ENCODE measurements around the gene DTX3. TPM values are rescaled to one million over a fixed set of nuclear protein-coding genes. Genes with fewer than 3 reads are reported as not detected.
"Not testable (repeated sequence)": the region's sequence is repeated elsewhere in the genome, so short reads cannot be mapped to it uniquely, and the experiment has no call there.

DTX3 gene
- total RNA-seq, 1 donor from 2014 or later: 18.3 TPM

DNA sequence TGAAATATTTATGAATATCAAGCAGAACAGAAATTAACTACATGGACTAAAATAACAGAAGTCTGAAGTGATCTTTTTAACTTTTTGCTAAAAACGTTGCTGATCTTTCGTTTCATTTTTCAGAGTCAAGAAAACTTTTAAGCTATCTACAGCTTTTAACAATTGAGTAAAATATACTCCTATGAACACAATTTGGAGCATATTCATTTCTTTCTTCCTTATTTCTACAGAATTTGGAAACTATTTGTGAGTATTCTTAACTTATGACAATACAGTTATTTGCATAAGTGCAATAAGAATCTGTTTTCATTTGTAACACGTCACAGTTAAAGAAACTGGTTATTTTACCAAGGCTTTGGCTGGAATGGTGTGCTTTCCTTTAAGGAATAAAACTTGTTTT lies 49.4 kb downstream of the DTX3 start:
- H3K36me3 ChIP-seq (ENCODE audit: insufficient read depth, low read length): no peaks in the 10 kb centered on the region
- Mint-ChIP-seq H3K9me3 (ENCODE audit: unreplicated experiment) (peaks cover 20% of the 10 kb centered on the region), H3K4me3 (ENCODE audit: unreplicated experiment) (no peak overlapping the region), H3K4me1 (ENCODE audit: low read depth, unreplicated experiment) (no peaks in the 10 kb centered on the region), H3K36me3 (ENCODE audit: low read depth, unreplicated experiment) (no peaks in the 10 kb centered on the region), H3K27me3 (ENCODE audit: low read depth, unreplicated experiment) (peaks cover 15% of the 10 kb centered on the region), H3K27ac (ENCODE audit: unreplicated experiment) (no peak overlapping the region)
- FAIRE-seq (no peak), DNase-seq (ENCODE audit: low read depth) (no peak)
- H3K27me3 ChIP-seq (ENCODE audit: insufficient read depth, low read length): no peaks in the 10 kb centered on the region
- H2AFZ ChIP-seq (ENCODE audit: low read depth, low read length): no peak overlapping the region
- H3K4me3 ChIP-seq (ENCODE audit: insufficient read depth, low read depth, low read length): no peak overlapping the region
- no peaks in the 10 kb centered on the region for H3K79me2 ChIP-seq (ENCODE audit: insufficient read depth, low read length)
- H4K20me1 ChIP-seq (ENCODE audit: insufficient read depth, low read length): no peaks in the 10 kb centered on the region
- no peak overlapping the region for H3K27ac ChIP-seq (ENCODE audit: low read depth, low read length)
- no peaks in the 10 kb centered on the region for H3K4me1 ChIP-seq (ENCODE audit: insufficient read depth, low read length)
- H3K4me2 ChIP-seq (ENCODE audit: low read length): no peak overlapping the region
- TF ChIP-seq, protein P1, sequence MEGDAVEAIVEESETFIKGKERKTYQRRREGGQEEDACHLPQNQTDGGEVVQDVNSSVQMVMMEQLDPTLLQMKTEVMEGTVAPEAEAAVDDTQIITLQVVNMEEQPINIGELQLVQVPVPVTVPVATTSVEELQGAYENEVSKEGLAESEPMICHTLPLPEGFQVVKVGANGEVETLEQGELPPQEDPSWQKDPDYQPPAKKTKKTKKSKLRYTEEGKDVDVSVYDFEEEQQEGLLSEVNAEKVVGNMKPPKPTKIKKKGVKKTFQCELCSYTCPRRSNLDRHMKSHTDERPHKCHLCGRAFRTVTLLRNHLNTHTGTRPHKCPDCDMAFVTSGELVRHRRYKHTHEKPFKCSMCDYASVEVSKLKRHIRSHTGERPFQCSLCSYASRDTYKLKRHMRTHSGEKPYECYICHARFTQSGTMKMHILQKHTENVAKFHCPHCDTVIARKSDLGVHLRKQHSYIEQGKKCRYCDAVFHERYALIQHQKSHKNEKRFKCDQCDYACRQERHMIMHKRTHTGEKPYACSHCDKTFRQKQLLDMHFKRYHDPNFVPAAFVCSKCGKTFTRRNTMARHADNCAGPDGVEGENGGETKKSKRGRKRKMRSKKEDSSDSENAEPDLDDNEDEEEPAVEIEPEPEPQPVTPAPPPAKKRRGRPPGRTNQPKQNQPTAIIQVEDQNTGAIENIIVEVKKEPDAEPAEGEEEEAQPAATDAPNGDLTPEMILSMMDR (IDR thresholded peaks at IDR 0.05; ENCODE audit: insufficient read depth, low read depth, low read length): no peak
- TF ChIP-seq EZH2 (IDR thresholded peaks at IDR 0.05; ENCODE audit: insufficient read depth, low read length): no peak
- no peak overlapping the region for H3K9ac ChIP-seq (ENCODE audit: low read length)
- no peaks in the 10 kb centered on the region for H3K9me3 ChIP-seq (ENCODE audit: insufficient read depth, low read depth, low read length)

DNA sequence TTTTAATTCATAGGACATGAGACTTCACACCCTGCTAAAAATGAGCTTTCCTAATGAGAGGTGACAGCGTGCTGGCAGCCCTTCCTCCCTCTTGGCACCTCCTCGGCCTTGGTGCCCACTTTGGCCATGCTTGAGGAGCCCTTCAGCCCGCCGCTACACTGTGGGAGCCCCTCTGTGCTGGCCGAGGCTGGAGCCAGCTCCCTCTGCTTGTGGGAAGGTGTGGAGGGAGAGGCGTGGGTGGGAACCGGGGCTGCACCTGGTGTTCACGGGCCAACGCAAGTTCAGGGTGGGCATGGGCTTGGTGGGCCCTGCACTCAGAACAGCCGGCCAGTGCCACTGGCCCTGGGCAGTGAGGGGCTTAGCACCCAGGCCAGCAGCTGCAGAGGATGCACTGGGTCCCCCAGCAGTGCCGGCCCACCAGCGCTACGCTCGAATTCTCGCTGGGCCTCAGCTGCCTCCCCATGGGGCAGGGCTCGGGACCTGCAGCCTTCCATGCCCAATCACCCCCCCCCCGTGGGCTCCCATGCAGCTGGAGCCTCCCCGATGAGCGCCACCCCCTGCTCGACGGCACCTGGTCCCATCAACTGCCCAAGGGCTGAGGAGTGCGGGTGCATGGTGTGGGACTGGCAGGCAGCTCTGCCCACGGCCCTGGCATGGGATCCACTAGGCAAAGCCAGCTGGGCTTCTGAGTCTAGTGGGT lies 51.1 kb downstream of the DTX3 start:
- no peaks in the 10 kb centered on the region for H3K36me3 Mint-ChIP-seq (ENCODE audit: low read depth, unreplicated experiment)
- Histone ChIP-seq H3K9me3 (ENCODE audit: insufficient read depth, low read depth, low read length) (no peaks in the 10 kb centered on the region), H3K27ac (ENCODE audit: low read depth, low read length) (no peak overlapping the region), H3K36me3 (ENCODE audit: insufficient read depth, low read length) (no peaks in the 10 kb centered on the region), H3K4me1 (ENCODE audit: insufficient read depth, low read length) (no peaks in the 10 kb centered on the region), H2AFZ (ENCODE audit: low read depth, low read length) (no peak overlapping the region), H4K20me1 (ENCODE audit: insufficient read depth, low read length) (no peaks in the 10 kb centered on the region), H3K27me3 (ENCODE audit: insufficient read depth, low read length) (no peaks in the 10 kb centered on the region), H3K79me2 (ENCODE audit: insufficient read depth, low read length) (no peaks in the 10 kb centered on the region), H3K4me2 (ENCODE audit: low read length) (no peak overlapping the region), H3K4me3 (ENCODE audit: insufficient read depth, low read depth, low read length) (no peak overlapping the region), H3K9ac (ENCODE audit: low read length) (no peak overlapping the region)
- H3K4me1 Mint-ChIP-seq (ENCODE audit: low read depth, unreplicated experiment): no peaks in the 10 kb centered on the region
- H3K4me3 Mint-ChIP-seq (ENCODE audit: unreplicated experiment): no peak overlapping the region
- DNase-seq (ENCODE audit: low read depth) (no peak), FAIRE-seq (no peak)
- H3K27ac Mint-ChIP-seq (ENCODE audit: unreplicated experiment): no peak overlapping the region
- H3K27me3 Mint-ChIP-seq (ENCODE audit: low read depth, unreplicated experiment): peaks cover 15% of the 10 kb centered on the region
- peaks cover 20% of the 10 kb centered on the region for H3K9me3 Mint-ChIP-seq (ENCODE audit: unreplicated experiment)
- TF ChIP-seq EZH2 (IDR thresholded peaks at IDR 0.05; ENCODE audit: insufficient read depth, low read length): no peak
- TF ChIP-seq, protein P1 (IDR thresholded peaks at IDR 0.05; ENCODE audit: insufficient read depth, low read depth, low read length): no peak

DNA sequence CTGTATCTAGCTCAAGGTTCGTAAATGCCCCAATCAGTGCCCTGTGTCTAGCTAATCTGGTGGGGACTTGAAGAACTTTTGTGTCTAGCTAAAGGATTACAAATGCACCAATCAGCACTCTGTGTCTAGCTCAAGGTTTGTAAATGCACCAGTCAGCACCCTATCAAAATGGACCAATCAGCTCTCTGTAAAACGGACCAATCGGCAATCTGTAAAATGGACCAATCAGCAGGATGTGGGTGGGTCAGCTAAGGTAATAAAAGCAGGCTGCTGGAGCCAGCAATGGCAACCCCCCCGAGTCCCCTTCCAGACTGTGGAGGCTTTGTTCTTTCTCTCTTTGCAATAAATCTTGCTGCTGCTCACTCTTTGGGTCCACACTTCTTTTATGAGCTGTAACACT lies 51.8 kb downstream of the DTX3 start:
- H4K20me1 ChIP-seq (ENCODE audit: insufficient read depth, low read length); H3K9ac ChIP-seq (ENCODE audit: low read length); H3K4me3 ChIP-seq (ENCODE audit: insufficient read depth, low read depth, low read length); H3K27me3 ChIP-seq (ENCODE audit: insufficient read depth, low read length); H3K27ac ChIP-seq (ENCODE audit: low read depth, low read length); H3K4me3 Mint-ChIP-seq (ENCODE audit: unreplicated experiment); H3K4me1 Mint-ChIP-seq (ENCODE audit: low read depth, unreplicated experiment); H2AFZ ChIP-seq (ENCODE audit: low read depth, low read length); H3K4me1 ChIP-seq (ENCODE audit: insufficient read depth, low read length); H3K9me3 ChIP-seq (ENCODE audit: insufficient read depth, low read depth, low read length); H3K36me3 ChIP-seq (ENCODE audit: insufficient read depth, low read length); H3K27ac Mint-ChIP-seq (ENCODE audit: unreplicated experiment); H3K4me2 ChIP-seq (ENCODE audit: low read length); H3K36me3 Mint-ChIP-seq (ENCODE audit: low read depth, unreplicated experiment); DNase-seq (ENCODE audit: low read depth); H3K79me2 ChIP-seq (ENCODE audit: insufficient read depth, low read length); FAIRE-seq: not testable (repeated sequence)
- Mint-ChIP-seq H3K9me3 (ENCODE audit: unreplicated experiment) (peaks cover 23% of the 10 kb centered on the region), H3K27me3 (ENCODE audit: low read depth, unreplicated experiment) (peaks cover 15% of the 10 kb centered on the region)
